ENCODE data around the gene ANTKMT.

ANTKMT gene

DNA sequence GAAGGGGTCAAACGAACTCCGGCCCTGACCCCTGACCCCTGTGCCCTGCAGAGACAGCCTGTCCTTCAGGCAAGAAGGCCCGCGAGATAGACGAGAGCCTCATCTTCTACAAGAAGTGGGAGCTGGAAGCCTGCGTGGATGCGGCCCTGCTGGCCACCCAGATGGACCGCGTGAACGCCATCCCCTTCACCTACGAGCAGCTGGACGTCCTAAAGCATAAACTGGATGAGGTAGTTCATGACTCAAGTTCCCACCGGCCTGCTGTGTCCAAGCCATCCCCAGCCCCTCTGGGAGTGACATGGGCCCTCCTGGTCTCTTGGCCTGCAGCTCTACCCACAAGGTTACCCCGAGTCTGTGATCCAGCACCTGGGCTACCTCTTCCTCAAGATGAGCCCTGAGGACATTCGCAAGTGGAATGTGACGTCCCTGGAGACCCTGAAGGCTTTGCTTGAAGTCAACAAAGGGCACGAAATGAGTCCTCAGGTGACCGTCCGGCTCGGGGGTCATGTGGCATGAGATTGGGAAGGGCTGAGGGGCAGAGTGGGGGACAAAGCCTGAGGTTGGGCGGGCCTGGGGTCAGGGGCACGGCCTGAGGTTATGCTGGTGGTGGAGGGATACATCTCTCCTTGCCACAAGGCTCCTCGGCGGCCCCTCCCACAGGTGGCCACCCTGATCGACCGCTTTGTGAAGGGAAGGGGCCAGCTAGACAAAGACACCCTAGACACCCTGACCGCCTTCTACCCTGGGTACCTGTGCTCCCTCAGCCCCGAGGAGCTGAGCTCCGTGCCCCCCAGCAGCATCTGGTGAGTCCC lies 45.3 kb downstream of the ANTKMT start:
- no peak for DNase-seq

DNA sequence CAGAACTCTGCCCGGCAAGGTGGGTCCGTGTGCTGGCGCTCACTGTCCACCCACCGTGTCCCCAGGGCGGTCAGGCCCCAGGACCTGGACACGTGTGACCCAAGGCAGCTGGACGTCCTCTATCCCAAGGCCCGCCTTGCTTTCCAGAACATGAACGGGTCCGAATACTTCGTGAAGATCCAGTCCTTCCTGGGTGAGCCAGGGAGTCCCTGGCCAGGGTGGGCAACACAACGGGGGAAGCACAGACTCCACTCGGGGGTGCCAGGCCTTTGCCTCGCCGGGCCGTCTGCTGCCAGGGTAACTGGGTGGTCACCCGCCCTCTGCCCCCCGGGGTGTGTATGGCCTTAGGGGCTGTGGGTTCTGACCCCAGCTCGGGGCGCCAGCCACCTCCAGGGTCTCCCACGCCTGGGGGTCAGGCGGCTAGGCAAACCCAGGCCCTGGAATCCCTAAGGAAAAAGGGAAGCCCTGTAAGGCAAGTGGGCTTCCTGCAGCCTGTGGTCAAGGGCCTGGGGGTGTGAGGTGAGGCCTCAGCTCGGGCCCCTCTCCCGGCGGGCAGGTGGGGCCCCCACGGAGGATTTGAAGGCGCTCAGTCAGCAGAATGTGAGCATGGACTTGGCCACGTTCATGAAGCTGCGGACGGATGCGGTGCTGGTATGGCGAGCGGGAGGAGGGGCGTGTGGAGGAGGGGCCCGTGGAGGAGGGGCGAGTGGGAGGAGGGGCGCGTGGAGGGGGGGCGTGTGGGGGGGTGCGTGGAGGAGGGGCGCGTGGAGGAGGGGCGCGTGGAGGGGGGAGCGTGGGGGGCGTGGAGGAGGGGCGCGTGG lies 46.1 kb downstream of the ANTKMT start:
- no peak for DNase-seq

DNA sequence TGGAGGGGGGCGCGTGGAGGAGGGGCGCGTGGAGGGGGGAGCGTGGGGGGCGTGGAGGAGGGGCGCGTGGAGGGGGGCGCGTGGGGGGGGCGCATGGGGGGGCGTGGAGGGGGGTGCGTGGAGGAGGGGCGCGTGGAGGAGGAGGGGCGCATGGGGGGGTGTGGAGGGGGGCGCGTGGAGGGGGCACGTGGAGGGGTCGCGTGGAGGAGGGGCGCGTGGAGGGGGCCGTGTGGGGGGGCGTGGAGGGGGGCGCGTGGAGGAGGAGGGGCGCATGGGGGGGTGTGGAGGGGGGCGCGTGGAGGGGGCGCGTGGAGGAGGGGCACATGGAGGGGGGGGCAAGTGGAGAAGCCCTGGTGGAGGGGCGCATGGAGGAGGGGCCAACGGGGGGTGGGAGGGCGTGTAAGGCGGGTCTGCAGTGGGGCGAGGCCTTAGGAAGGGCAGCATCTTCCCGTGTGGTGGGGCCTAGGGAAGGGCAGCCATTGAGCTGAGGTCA lies 46.8 kb downstream of the ANTKMT start:
- DNase-seq: no peak

DNA sequence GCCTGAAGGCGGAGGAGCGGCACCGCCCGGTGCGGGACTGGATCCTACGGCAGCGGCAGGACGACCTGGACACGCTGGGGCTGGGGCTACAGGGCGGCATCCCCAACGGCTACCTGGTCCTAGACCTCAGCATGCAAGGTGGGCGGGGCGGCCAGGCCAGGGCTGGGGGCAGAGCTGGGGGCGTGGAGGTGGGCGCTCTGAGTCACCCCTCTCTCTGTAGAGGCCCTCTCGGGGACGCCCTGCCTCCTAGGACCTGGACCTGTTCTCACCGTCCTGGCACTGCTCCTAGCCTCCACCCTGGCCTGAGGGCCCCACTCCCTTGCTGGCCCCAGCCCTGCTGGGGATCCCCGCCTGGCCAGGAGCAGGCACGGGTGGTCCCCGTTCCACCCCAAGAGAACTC lies 47.5 kb downstream of the ANTKMT start:
- no peak for DNase-seq

DNA sequence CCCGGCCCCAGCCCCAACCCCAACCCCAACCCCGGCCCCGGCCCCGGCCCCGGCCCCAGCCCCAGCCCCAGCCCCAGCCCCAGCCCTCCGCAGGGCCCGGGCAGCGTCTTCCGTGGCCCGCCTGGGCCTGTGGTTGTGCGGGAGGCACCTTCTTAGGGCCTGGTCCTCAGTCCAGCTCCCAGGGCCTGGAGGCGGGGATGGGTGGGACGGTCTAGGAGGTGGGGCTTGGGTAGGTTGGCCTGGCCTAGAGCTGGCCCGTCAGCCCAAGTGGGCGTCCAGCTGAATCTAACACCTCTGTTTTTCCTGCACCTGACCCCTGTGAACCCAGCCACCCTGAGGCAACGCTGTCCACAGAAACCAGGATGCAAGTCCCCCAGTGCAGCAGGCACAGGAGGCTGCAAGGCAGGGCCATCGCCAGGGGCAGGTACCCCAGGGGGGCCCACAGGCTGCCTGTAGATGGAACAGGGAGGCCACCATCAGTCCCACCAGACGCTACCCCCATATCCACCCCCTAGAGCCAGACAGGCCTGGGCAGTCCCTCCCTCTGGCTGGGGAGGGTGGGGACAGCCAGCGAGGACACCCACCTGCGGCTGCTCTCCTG lies 48.3 kb downstream of the ANTKMT start:
- DNase-seq: no peak

DNA sequence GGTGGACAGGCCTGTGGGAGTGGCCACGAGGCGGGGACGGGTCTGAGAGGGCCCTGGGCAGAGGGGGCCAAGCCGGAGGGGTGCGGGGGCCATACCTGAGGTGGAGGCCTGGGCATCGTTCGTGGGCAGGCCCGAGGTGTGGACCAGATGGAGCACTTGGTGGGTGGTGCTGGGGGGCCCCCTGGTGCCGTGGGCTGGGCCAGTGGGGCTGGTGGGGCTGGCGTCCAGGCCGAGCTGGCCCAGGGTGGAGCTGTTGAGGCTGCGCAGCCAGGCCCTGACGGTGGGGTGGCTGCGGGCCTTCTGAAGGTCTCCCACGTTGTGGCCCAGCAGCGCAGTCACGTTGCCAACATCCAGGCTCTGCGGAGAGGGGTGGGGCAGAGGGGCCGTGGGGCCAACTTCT lies 49.0 kb downstream of the ANTKMT start:
- DNase-seq: no peak

DNA sequence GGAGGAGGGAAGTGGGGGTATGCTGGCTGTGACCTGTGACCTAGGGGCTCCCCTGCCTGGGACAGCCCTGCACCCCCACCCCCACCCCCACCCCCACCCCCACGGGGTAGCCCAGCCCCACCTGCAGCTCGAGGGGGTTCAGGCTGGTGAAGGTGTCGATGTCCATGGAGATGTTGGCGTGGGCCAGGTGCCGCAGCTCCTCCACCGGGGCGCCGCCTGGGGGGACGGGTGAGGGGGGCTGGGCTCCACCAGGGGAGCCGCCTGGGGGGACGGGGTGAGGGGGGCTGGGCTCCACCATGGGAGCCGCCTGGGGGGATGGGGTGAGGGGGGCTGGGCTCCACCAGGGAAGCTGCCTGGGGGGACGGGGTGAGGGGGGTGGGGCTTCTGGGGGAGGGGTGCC lies 49.5 kb downstream of the ANTKMT start:
- no peak for DNase-seq
